COR-L47 (cell line): ENCODE measurements around the gene PIK3C3.
A peak's percentile ranks its signal among the peaks of the same experiment; 100 is the strongest.
"Not testable (repeated sequence)": the region's sequence is repeated elsewhere in the genome, so short reads cannot be mapped to it uniquely, and the experiment has no call there.

Experiments used
- DNase-seq: peaks from one replicate; lab custom pipeline; 2025; lab: John Stamatoyannopoulos, UW

PIK3C3 gene

GRCh38 chr18:42024131-42024530 lies 69.1 kb downstream of the PIK3C3 start:
- DNase-seq = no peak

GRCh38 chr18:42025491-42025890 lies 70.5 kb downstream of the PIK3C3 start:
- DNase-seq = no peak

GRCh38 chr18:42025974-42026625 lies 71.1 kb downstream of the PIK3C3 start:
- no peak for DNase-seq

- no peak for DNase-seq
Observed at GRCh38 chr18:42028247-42028832, 73.3 kb downstream of the PIK3C3 start.

GRCh38 chr18:42029092-42029491 lies 74.1 kb downstream of the PIK3C3 start:
- DNase-seq = no peak

DNA sequence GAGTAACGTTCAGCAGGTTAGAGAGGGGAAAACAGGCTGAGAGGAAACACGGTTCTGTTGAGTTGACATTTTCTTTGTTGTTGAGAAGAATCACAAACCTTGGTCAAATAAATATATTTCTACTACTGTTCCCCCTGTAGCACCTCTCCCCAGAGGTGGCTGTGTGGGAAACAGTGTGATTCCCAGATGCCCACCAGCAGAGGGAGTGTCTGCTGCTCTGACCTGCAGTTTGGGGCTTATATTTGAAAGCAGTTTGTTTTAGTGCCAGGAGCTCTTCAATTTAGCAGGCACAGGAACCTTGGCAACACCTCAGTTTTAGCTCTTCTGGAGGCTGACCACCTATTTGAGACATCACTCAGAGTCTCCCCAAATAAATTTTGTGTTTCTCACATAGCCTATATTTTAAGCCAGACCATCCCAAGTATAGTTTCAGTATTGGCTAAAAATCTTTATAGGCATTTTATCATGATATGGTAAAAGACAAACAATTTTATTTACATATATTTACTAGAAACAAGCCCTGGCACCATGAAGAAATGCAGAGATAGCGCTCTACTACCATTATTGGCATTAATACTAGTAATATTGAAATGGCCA lies 75.7 kb downstream of the PIK3C3 start:
- peak; percentile 40 for DNase-seq

DNA sequence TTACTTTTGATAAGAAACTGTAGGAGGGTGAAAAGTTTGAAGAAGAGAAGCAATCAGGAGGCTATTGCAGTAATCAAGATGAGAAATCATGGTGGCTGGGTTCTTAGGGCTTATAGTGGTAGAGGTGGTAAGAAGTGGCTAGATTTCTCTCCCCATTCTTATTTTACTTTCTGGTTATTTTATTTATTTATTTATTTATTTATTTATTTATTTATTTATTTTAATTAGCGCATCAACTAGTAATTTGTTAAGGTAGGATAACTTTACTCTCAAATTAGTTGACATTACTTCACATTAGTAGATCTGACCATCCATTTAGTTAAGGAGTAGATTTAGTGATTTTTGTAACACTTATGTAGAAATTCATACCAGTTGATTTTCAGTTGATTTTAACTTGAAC lies 77.4 kb downstream of the PIK3C3 start:
- DNase-seq = no peak

DNA sequence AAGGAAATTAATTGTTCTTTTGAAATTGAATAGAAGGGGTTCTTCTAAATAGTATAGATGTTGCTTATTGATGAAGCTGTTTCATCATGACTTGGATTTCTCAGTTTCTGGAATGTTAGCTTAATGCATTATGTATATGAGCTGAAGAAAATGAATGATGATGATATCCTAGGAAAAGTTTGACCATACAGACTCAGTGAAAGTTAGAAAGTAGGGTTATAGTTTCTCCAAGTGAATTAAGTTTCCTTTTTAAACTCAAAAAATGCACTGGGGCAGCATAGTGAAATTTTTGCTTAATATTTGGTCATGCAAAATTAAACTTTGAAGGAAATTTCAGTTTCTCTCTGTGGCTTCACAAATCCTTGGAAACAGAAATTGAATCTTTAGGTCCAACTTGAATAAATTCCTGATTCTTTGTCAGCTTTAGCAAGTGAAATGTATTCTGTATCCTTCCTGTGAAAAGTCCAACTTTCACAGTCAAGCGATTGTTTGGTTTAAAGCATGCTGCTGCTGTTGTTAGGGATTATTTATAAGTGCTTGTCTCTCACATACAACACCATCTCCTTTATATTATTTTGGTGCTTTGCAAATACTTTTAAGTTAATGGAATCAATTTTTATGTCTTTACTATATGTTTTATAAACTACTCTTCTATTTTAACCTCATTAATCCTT lies 78.2 kb downstream of the PIK3C3 start:
- no peak for DNase-seq

- no peak for DNase-seq
Observed at GRCh38 chr18:42038936-42039335, 83.9 kb downstream of the PIK3C3 start.

GRCh38 chr18:42039396-42039795 lies 84.4 kb downstream of the PIK3C3 start:
- no peak for DNase-seq

- no peak for DNase-seq
Observed at GRCh38 chr18:42041793-42042192, 86.8 kb downstream of the PIK3C3 start.

- no peak for DNase-seq
Observed at GRCh38 chr18:42045346-42045745, 90.3 kb downstream of the PIK3C3 start.

- no peak for DNase-seq
Observed at GRCh38 chr18:42047721-42048120, 92.7 kb downstream of the PIK3C3 start.

DNA sequence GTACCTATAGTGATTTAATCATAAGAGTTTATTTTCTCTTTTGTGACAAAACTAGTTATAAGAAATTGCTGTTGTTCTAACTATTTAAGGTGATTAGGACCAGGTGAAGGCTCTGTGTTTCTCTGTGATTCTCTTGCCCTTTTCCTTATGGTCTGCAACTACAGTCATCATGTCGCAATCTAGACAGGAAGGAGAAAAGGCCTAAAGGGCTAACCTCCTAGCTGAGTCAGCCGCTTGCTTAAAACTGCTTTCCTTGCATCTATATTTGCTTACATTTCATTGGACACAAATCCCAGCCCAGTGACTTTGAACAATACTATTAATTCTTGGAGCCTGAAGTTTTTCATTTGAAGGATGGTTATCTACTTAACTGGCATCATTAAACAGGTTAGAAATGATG lies 93.1 kb downstream of the PIK3C3 start:
- DNase-seq = no peak

GRCh38 chr18:42049536-42049935 lies 94.5 kb downstream of the PIK3C3 start:
- not testable (repeated sequence) for DNase-seq

GRCh38 chr18:42051411-42051810 lies 96.4 kb downstream of the PIK3C3 start:
- DNase-seq = no peak

DNA sequence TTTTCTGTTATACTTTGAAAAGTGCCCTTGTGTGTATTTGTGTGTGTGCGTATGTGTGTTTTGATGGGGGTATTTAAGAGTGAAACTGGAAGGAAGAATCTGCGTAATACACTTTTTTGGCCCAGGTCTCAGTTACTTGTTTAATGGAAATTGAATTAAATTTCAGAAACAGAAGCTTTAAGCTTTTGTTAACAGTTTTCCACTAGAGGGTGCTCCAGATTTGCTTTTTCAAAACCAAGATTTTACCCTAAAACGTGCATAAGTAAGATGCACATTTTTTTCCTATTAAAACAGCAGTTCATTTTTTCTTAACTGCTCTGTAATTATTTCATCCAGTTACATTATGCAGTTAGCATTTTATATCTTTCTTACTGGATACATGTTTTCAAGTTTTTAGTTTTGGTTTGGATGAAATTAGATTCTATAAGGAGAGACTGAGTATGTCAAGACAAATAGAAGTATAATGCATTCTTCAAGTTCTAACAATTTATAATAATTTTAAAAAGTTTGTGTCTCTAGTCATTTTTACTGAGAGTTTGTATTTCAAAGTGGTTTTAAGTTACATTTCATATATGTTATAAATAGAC lies 97.2 kb downstream of the PIK3C3 start:
- no peak for DNase-seq

DNA sequence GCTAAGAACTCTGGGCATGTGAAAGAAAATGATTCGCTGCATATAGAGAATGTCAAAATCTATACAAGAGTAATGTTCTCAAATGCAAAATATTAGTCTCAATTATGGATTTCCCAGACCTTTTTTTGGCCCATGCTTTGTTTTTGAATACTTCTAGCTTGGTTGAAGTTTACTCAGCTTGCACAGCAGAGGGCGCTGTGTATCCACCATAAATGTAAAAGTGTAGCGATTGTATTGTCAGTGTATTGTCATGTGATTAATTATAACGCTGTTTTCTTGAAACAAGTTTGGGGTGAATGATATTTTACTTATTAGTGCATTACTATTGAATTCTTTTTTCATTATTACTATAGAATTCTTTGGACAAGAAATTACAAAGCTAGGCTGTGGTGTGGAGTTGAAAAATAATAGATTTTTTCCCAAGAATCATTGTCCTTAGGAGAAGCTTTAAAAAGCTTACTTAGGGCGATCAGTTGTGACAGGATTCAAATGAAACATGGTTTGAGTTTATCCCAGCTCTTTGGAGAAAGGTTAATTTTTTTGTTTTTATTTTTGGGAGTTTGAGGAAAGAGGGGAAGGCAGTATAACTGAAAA lies 98.3 kb downstream of the PIK3C3 start:
- DNase-seq = peak; percentile 51

- no peak for DNase-seq
Observed at GRCh38 chr18:42064109-42064508, 109.1 kb downstream of the PIK3C3 start.

GRCh38 chr18:42067518-42067917 lies 112.5 kb downstream of the PIK3C3 start:
- DNase-seq = no peak

DNA sequence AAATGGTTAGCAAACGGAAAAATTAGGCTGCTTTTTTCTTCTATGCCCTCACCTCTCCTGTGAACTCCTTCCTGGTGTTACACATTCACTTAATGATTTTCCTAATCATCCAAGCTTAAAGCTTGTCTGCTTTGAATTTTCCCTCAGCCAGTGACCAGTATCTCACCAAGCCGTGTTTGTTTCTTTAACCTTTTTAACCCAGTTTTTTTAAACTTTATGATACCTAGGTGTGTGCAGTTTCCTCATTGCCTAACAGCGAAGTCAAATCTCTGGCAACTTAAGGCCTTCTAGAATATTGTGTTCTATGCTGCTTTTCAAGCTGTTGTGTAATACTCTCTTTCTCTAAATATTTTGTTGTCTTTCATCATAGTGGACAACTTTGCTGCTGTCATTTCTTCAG lies 113.0 kb downstream of the PIK3C3 start:
- DNase-seq = no peak

GRCh38 chr18:42069036-42069435 lies 114.0 kb downstream of the PIK3C3 start:
- no peak for DNase-seq
